Activated CD4-positive, CD25-positive, alpha-beta regulatory T cell (primary cell): ENCODE measurements around the gene PLA2G2A.
"Not testable (repeated sequence)": the region's sequence is repeated elsewhere in the genome, so short reads cannot be mapped to it uniquely, and the experiment has no call there.

Experiments used
- DNase-seq, 4 experiments: peaks; one replicate each; lab custom pipeline; 2025; lab: John Stamatoyannopoulos, UW

The PLA2G2A gene

GRCh38 chr1:19979494-19979977 is at the start of gene PLA2G2A:
TSS of gene PLA2G2A (minus strand) at chr1:19979618. CDS start at chr1:19978773, 845 bp downstream.
- DNase-seq: no peak

- DNase-seq: no peak
Measured at GRCh38 chr1:20028726-20029125, 49.3 kb upstream of the PLA2G2A start.

- DNase-seq: no peak
Measured at GRCh38 chr1:20028125-20028524, 48.7 kb upstream of the PLA2G2A start.

- DNase-seq: no peak
Measured at GRCh38 chr1:20017741-20018140, 38.3 kb upstream of the PLA2G2A start.

- DNase-seq: no peak
Measured at GRCh38 chr1:20014153-20014552, 34.7 kb upstream of the PLA2G2A start.

GRCh38 chr1:20010016-20010415 is 30.6 kb upstream of the PLA2G2A start:
- no peak for DNase-seq

- DNase-seq: no peak
Measured at GRCh38 chr1:20009212-20009611, 29.8 kb upstream of the PLA2G2A start.

GRCh38 chr1:20008391-20008841 is 29.0 kb upstream of the PLA2G2A start:
- DNase-seq: no peak

GRCh38 chr1:19998823-19999222 is 19.4 kb upstream of the PLA2G2A start:
- DNase-seq: not testable (repeated sequence)

GRCh38 chr1:19990689-19991088 is 11.3 kb upstream of the PLA2G2A start:
- no peak for DNase-seq

GRCh38 chr1:19990182-19990582 is 10.8 kb upstream of the PLA2G2A start:
- DNase-seq: not testable (repeated sequence)

GRCh38 chr1:19988267-19989006 is 9.0 kb upstream of the PLA2G2A start:
- DNase-seq: no peak

- no peak for DNase-seq
Measured at GRCh38 chr1:19987719-19988118, 8.3 kb upstream of the PLA2G2A start.

- not testable (repeated sequence) for DNase-seq
Measured at GRCh38 chr1:19984409-19985016, 5.1 kb upstream of the PLA2G2A start.

- no peak for DNase-seq
Measured at GRCh38 chr1:19981507-19982312, 2.3 kb upstream of the PLA2G2A start.

- DNase-seq: no peak
Measured at GRCh38 chr1:19981170-19981506, 1.7 kb upstream of the PLA2G2A start.

GRCh38 chr1:19980314-19980713 is 896 bp upstream of the PLA2G2A start:
- DNase-seq: no peak

GRCh38 chr1:19978143-19978542 is 1.3 kb downstream of the PLA2G2A start:
- DNase-seq: no peak

GRCh38 chr1:19976317-19977003 is 3.0 kb downstream of the PLA2G2A start:
- no peak for DNase-seq

GRCh38 chr1:19975423-19976193 is 3.8 kb downstream of the PLA2G2A start:
- no peak for DNase-seq

GRCh38 chr1:19974822-19975416 is 4.5 kb downstream of the PLA2G2A start:
- DNase-seq: no peak
